HG03139 (cell line): ENCODE data around the gene NPHS1.
"Not testable (repeated sequence)": the region's sequence is repeated elsewhere in the genome, so short reads cannot be mapped to it uniquely, and the experiment has no call there.

Experiments
- ATAC-seq: cut with Tn5 transposase; IDR thresholded peaks from one replicate; pipeline ENCODE4 v1.9.1; 2021; ENCODE audit not compliant: unreplicated experiment

NPHS1 gene

GRCh38 chr19:35879770-35880317 lies 27.5 kb upstream of the NPHS1 start:
- no peak for ATAC-seq

GRCh38 chr19:35879068-35879467 lies 26.8 kb upstream of the NPHS1 start:
- no peak for ATAC-seq

GRCh38 chr19:35874392-35874930 lies 22.2 kb upstream of the NPHS1 start:
- ATAC-seq, result no peak

GRCh38 chr19:35872180-35872579 lies 19.9 kb upstream of the NPHS1 start:
- no peak for ATAC-seq

GRCh38 chr19:35871611-35872010 lies 19.3 kb upstream of the NPHS1 start:
- ATAC-seq, result no peak

- no peak for ATAC-seq
These were observed 18.5 kb upstream of the NPHS1 start for GRCh38 chr19:35870798-35871197.

- not testable (repeated sequence) for ATAC-seq
These were observed 17.9 kb upstream of the NPHS1 start for GRCh38 chr19:35870124-35870736.

- ATAC-seq, result no peak
These were observed 17.2 kb upstream of the NPHS1 start for GRCh38 chr19:35869327-35870123.

GRCh38 chr19:35868823-35869326 lies 16.6 kb upstream of the NPHS1 start:
- ATAC-seq, result no peak

GRCh38 chr19:35868172-35868822 lies 16.0 kb upstream of the NPHS1 start, which contains the start of gene APLP1:
Gene APLP1 (plus strand): TSS chr19:35868574. CDS start chr19:35868637, 63 bp downstream.
- ATAC-seq, result no peak

- no peak for ATAC-seq
These were observed 10.7 kb upstream of the NPHS1 start for GRCh38 chr19:35863018-35863417.

- ATAC-seq, result no peak
These were observed 10.2 kb upstream of the NPHS1 start for GRCh38 chr19:35862528-35862927.

- no peak for ATAC-seq
These were observed 9.4 kb upstream of the NPHS1 start for GRCh38 chr19:35861640-35862160.

GRCh38 chr19:35860818-35861639 lies 8.7 kb upstream of the NPHS1 start:
- no peak for ATAC-seq

- ATAC-seq, result no peak
These were observed 8.1 kb upstream of the NPHS1 start for GRCh38 chr19:35860436-35860817.

GRCh38 chr19:35859414-35859813 lies 7.1 kb upstream of the NPHS1 start:
- ATAC-seq, result no peak

GRCh38 chr19:35858311-35858710 lies 6.0 kb upstream of the NPHS1 start:
- ATAC-seq, result no peak

- no peak for ATAC-seq
These were observed 4.3 kb upstream of the NPHS1 start, which contains the start of gene KIRREL2 for GRCh38 chr19:35856546-35857149. Gene KIRREL2 (plus strand): TSS chr19:35856911. CDS start chr19:35857120, 209 bp downstream.

GRCh38 chr19:35853038-35853756 lies 893 bp upstream of the NPHS1 start:
- no peak for ATAC-seq
